Measurements from ENCODE around the gene PHF21A. TPM values are rescaled to one million over a fixed set of nuclear protein-coding genes. Genes with fewer than 3 reads are reported as not detected.

The PHF21A gene
- total and polyA plus RNA-seq, 2 of the 13 experiments (the other 11 are each of a cell fraction or from before 2014, with no cell fraction given): 4.1 to 34.6 TPM

GRCh38 chr11:45921561-45922424 lies 199.5 kb downstream of the PHF21A start (continued):
- TF ChIP-seq ZXDC (CRISPR knock-in tag; IDR thresholded peaks at IDR 0.05): peak; percentile 68; the same call in 1 of the 2 replicates
- 0 out of 2 replicates have a peak, but pooled peaks have one; percentile 16 for TF ChIP-seq HNRNPL (IDR thresholded peaks at IDR 0.05; ENCODE audit: low read depth, low read length)
- no peak for TF ChIP-seq NFATC3 (CRISPR knock-in tag; IDR thresholded peaks at IDR 0.05)
- TF ChIP-seq ZNF761 (CRISPR knock-in tag; conservative IDR thresholded peaks at IDR 0.05): 0 out of 2 replicates have a peak, but pooled peaks have one; percentile 28
- peak; percentile 68 for TF ChIP-seq RBFOX2 (IDR thresholded peaks at IDR 0.05; ENCODE audit: low read depth, low read length)
- TF ChIP-seq SAFB2 (CRISPR knock-in tag; IDR thresholded peaks at IDR 0.05; ENCODE audit: borderline replicate concordance, low read depth): no peak
- peak; percentile 39 for TF ChIP-seq MED8 (CRISPR knock-in tag; IDR thresholded peaks at IDR 0.05; ENCODE audit: insufficient replicate concordance)
- TF ChIP-seq ZNF34 (CRISPR knock-in tag; IDR thresholded peaks at IDR 0.05; ENCODE audit: borderline replicate concordance): peak; percentile 60; the same call in 1 of the 2 replicates
- peak; percentile 69; the same call in 1 of the 2 replicates for TF ChIP-seq ZNF609 (CRISPR knock-in tag; IDR thresholded peaks at IDR 0.05; ENCODE audit: borderline replicate concordance)
- 0 out of 2 replicates have a peak, but pooled peaks have one; percentile 22 for TF ChIP-seq ISL2 (CRISPR knock-in tag; IDR thresholded peaks at IDR 0.05)
- TF ChIP-seq GMEB1 (CRISPR knock-in tag; IDR thresholded peaks at IDR 0.05; ENCODE audit: borderline replicate concordance): no peak
- TF ChIP-seq WIZ (CRISPR knock-in tag; IDR thresholded peaks at IDR 0.05): 0 out of 2 replicates have a peak, but pooled peaks have one; percentile 23
- no peak for TF ChIP-seq TOE1 (CRISPR knock-in tag; IDR thresholded peaks at IDR 0.05)
- peak; percentile 38; the same call in 1 of the 2 replicates for TF ChIP-seq BRD4 (CRISPR knock-in tag; IDR thresholded peaks at IDR 0.05)
- no peak for TF ChIP-seq TCF7L2 (IDR thresholded peaks at IDR 0.05; ENCODE audit: low read depth, low read length)
- no peak for TF ChIP-seq ATF5 (CRISPR knock-in tag; IDR thresholded peaks at IDR 0.05; ENCODE audit: low read depth)
- 0 out of 2 replicates have a peak, but pooled peaks have one; percentile 31 for TF ChIP-seq ZSCAN20 (CRISPR knock-in tag; IDR thresholded peaks at IDR 0.05; ENCODE audit: borderline replicate concordance)
- TF ChIP-seq NKX3-1 (CRISPR knock-in tag; IDR thresholded peaks at IDR 0.05): no peak
